ENCODE measurements around the gene NUAK2.
"Not testable (repeated sequence)": the region's sequence is repeated elsewhere in the genome, so short reads cannot be mapped to it uniquely, and the experiment has no call there.

The NUAK2 gene

GRCh38 chr1:205321162-205321958 lies at the start of gene NUAK2:
NUAK2 (minus strand) TSS chr1:205321745; CDS start chr1:205321628, 117 bp downstream.
- DNase-seq = peak; percentile 24

GRCh38 chr1:205370780-205371179 lies 49.2 kb upstream of the NUAK2 start:
- DNase-seq = no peak

GRCh38 chr1:205369701-205370123 lies 48.2 kb upstream of the NUAK2 start:
- DNase-seq = no peak

GRCh38 chr1:205368478-205368877 lies 46.9 kb upstream of the NUAK2 start:
- DNase-seq = no peak

GRCh38 chr1:205365945-205366463 lies 44.5 kb upstream of the NUAK2 start:
- DNase-seq = no peak

GRCh38 chr1:205365086-205365485 lies 43.5 kb upstream of the NUAK2 start:
- DNase-seq = not testable (repeated sequence)

- no peak for DNase-seq
Observed at GRCh38 chr1:205360891-205361290, 39.3 kb upstream of the NUAK2 start.

- peak; percentile 55 for DNase-seq
Observed at GRCh38 chr1:205359771-205360565, 38.4 kb upstream of the NUAK2 start.

- DNase-seq = no peak
Observed at GRCh38 chr1:205358579-205358978, 37.0 kb upstream of the NUAK2 start.

- no peak for DNase-seq
Observed at GRCh38 chr1:205357567-205357966, 36.0 kb upstream of the NUAK2 start.

GRCh38 chr1:205356440-205357139 lies 35.0 kb upstream of the NUAK2 start, which contains the start of gene KLHDC8A:
KLHDC8A (minus strand) TSS chr1:205356922; CDS start chr1:205343604, 13,318 bp downstream.
- DNase-seq = no peak

- no peak for DNase-seq
Observed at GRCh38 chr1:205355075-205355453, 33.5 kb upstream of the NUAK2 start.

GRCh38 chr1:205354259-205355074 lies 32.9 kb upstream of the NUAK2 start:
- peak; percentile 16 for DNase-seq

GRCh38 chr1:205353612-205354011 lies 32.1 kb upstream of the NUAK2 start:
- DNase-seq = no peak

- DNase-seq = no peak
Observed at GRCh38 chr1:205353191-205353590, 31.6 kb upstream of the NUAK2 start.

- peak; percentile 90 for DNase-seq
Observed at GRCh38 chr1:205351984-205352713, 30.6 kb upstream of the NUAK2 start.

- DNase-seq = no peak
Observed at GRCh38 chr1:205350691-205351141, 29.2 kb upstream of the NUAK2 start.

GRCh38 chr1:205350124-205350523 lies 28.6 kb upstream of the NUAK2 start:
- DNase-seq = no peak

- peak; percentile 93 for DNase-seq
Observed at GRCh38 chr1:205348554-205349487, 27.3 kb upstream of the NUAK2 start.

GRCh38 chr1:205346956-205347574 lies 25.5 kb upstream of the NUAK2 start:
- peak; percentile 48 for DNase-seq
